ENCODE results near the gene DHODH. TPM values are rescaled to one million over a fixed set of nuclear protein-coding genes. Genes with fewer than 3 reads are reported as not detected.

DHODH gene
- polyA plus RNA-seq, 1 donor from 2014 or later: 3.8 TPM

DNA sequence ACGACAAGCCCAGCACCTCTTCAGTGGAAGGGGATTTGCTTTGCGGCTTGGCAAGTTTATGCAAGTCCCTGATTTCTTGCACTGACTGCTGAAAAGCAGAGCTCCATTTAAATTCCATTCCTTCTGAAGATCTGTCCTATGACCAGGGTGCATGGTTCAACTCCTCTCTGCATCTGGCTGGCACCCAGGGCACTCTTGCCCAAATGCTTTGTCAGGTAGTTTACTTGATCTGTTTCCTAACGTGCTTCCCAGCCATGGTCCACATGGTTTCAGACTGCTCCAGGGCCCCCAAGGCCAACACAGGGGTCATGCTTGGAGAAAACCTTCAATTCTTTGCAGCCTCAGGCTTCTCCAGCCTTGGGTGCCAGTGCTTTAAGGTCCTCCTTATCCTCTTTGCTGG, 34.5 kb downstream of the DHODH start:
- no peak overlapping the region for H3K9ac ChIP-seq (ENCODE audit: low read length)
- H3K4me3 ChIP-seq (ENCODE audit: low read length): no peak overlapping the region
- no peaks in the 10 kb centered on the region for H3K36me3 ChIP-seq (ENCODE audit: insufficient read depth, low read length)
- H3K79me2 ChIP-seq (replicated peaks; ENCODE audit: insufficient read depth, low read length): no peaks in the 10 kb centered on the region
- H3K9me2 ChIP-seq (ENCODE audit: insufficient read depth, low read length): no peaks in the 10 kb centered on the region
- TF ChIP-seq RAD21 (conservative IDR thresholded peaks at IDR 0.05): no peak
- no peak for TF ChIP-seq POLR2AphosphoS5 (IDR thresholded peaks at IDR 0.05)
- TF ChIP-seq REST (IDR thresholded peaks at IDR 0.05; ENCODE audit: borderline replicate concordance): no peak
- no peak for TF ChIP-seq MXI1 (conservative IDR thresholded peaks at IDR 0.05; ENCODE audit: poor library complexity, severe bottlenecking)
- no peak for TF ChIP-seq EZH2 (IDR thresholded peaks at IDR 0.05; ENCODE audit: borderline replicate concordance, insufficient read depth, low read length, poor library complexity, severe bottlenecking)
- TF ChIP-seq EP300 (conservative IDR thresholded peaks at IDR 0.05; ENCODE audit: poor library complexity, severe bottlenecking): no peak
- no peak for TF ChIP-seq SMC3 (conservative IDR thresholded peaks at IDR 0.05; ENCODE audit: poor library complexity)
- TF ChIP-seq, protein P1, sequence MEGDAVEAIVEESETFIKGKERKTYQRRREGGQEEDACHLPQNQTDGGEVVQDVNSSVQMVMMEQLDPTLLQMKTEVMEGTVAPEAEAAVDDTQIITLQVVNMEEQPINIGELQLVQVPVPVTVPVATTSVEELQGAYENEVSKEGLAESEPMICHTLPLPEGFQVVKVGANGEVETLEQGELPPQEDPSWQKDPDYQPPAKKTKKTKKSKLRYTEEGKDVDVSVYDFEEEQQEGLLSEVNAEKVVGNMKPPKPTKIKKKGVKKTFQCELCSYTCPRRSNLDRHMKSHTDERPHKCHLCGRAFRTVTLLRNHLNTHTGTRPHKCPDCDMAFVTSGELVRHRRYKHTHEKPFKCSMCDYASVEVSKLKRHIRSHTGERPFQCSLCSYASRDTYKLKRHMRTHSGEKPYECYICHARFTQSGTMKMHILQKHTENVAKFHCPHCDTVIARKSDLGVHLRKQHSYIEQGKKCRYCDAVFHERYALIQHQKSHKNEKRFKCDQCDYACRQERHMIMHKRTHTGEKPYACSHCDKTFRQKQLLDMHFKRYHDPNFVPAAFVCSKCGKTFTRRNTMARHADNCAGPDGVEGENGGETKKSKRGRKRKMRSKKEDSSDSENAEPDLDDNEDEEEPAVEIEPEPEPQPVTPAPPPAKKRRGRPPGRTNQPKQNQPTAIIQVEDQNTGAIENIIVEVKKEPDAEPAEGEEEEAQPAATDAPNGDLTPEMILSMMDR (IDR thresholded peaks at IDR 0.05; ENCODE audit: poor library complexity, severe bottlenecking): no peak
- TF ChIP-seq TAF1 (IDR thresholded peaks at IDR 0.05; ENCODE audit: low read depth): no peak
- H3K27me3 ChIP-seq (ENCODE audit: insufficient read depth, low read depth, low read length): no peaks in the 10 kb centered on the region
- no peak overlapping the region for H3K27ac ChIP-seq (ENCODE audit: low read length)
- H2AFZ ChIP-seq (ENCODE audit: low read depth, low read length): no peak overlapping the region
- H3K9me3 ChIP-seq (ENCODE audit: low read length): no peaks in the 10 kb centered on the region
- no peaks in the 10 kb centered on the region for H3F3A ChIP-seq (ENCODE audit: insufficient read depth, low read length, poor library complexity, severe bottlenecking)
- H3K4me2 ChIP-seq (ENCODE audit: low read length): no peak overlapping the region
- no peaks in the 10 kb centered on the region for H4K20me1 ChIP-seq (ENCODE audit: insufficient read depth)

GRCh38 chr16:72043539-72043938, 35.0 kb downstream of the DHODH start:
- Histone ChIP-seq H4K20me1 (ENCODE audit: insufficient read depth) (no peaks in the 10 kb centered on the region), H3K9ac (ENCODE audit: low read length) (no peak overlapping the region), H3K27me3 (ENCODE audit: insufficient read depth, low read depth, low read length) (no peaks in the 10 kb centered on the region), H3K79me2 (replicated peaks; ENCODE audit: insufficient read depth, low read length) (no peaks in the 10 kb centered on the region), H2AFZ (ENCODE audit: low read depth, low read length) (no peak overlapping the region), H3K4me2 (ENCODE audit: low read length) (no peak overlapping the region), H3K9me3 (ENCODE audit: low read length) (no peaks in the 10 kb centered on the region), H3K9me2 (ENCODE audit: insufficient read depth, low read length) (no peaks in the 10 kb centered on the region), H3K27ac (ENCODE audit: low read length) (no peak overlapping the region), H3F3A (ENCODE audit: insufficient read depth, low read length, poor library complexity, severe bottlenecking) (no peaks in the 10 kb centered on the region), H3K4me3 (ENCODE audit: low read length) (no peak overlapping the region), H3K36me3 (ENCODE audit: insufficient read depth, low read length) (no peaks in the 10 kb centered on the region)
- TF ChIP-seq, protein P1 (IDR thresholded peaks at IDR 0.05; ENCODE audit: poor library complexity, severe bottlenecking): no peak
- no peak for TF ChIP-seq MXI1 (conservative IDR thresholded peaks at IDR 0.05; ENCODE audit: poor library complexity, severe bottlenecking)
- no peak for TF ChIP-seq REST (IDR thresholded peaks at IDR 0.05; ENCODE audit: borderline replicate concordance)
- TF ChIP-seq TAF1 (IDR thresholded peaks at IDR 0.05; ENCODE audit: low read depth): no peak
- TF ChIP-seq RAD21 (conservative IDR thresholded peaks at IDR 0.05): no peak
- no peak for TF ChIP-seq POLR2AphosphoS5 (IDR thresholded peaks at IDR 0.05)
- no peak for TF ChIP-seq SMC3 (conservative IDR thresholded peaks at IDR 0.05; ENCODE audit: poor library complexity)
- no peak for TF ChIP-seq EP300 (conservative IDR thresholded peaks at IDR 0.05; ENCODE audit: poor library complexity, severe bottlenecking)
- no peak for TF ChIP-seq EZH2 (IDR thresholded peaks at IDR 0.05; ENCODE audit: borderline replicate concordance, insufficient read depth, low read length, poor library complexity, severe bottlenecking)
